HepG2 (cell line): ENCODE measurements around the gene OR4D9. TPM values are rescaled to one million over a fixed set of nuclear protein-coding genes. Genes with fewer than 3 reads are reported as not detected.

Source experiments
- BCL6 ChIP-seq: IDR thresholded peaks from 2 replicates; pipeline ENCODE4 v1.6.1; 2016; ENCODE audit warnings: missing genetic modification reagents, missing compliant biosample characterization
- BHLHE40 ChIP-seq: IDR thresholded peaks from 2 replicates; pipeline ENCODE4 v1.6.1; 2011; ENCODE audit warnings: low read length, improper control_type of control experiment
- CSRNP1 ChIP-seq: sonication (generic); formaldehyde crosslinking; IDR thresholded peaks from 2 replicates; pipeline ENCODE4 v1.8.1; 2023; ENCODE audit warnings: mild to moderate bottlenecking, missing genetic modification reagents
- DNMT3B ChIP-seq: conservative IDR thresholded peaks from 2 replicates; pipeline ENCODE4 v1.6.1; 2016; ENCODE audit warnings: missing biosample characterization, control low read depth
- E2F5 ChIP-seq: sonication (generic); formaldehyde crosslinking; conservative IDR thresholded peaks from 2 replicates; pipeline ENCODE4 v1.4.0; 2020; ENCODE audit warnings: missing genetic modification reagents
- EP300 ChIP-seq, 3 experiments: sonication (generic) in 1 of 3; formaldehyde crosslinking in 1 of 3; IDR thresholded peaks; 2 replicates each; pipeline versions ENCODE4 v1.5.1 to v1.6.1; 2011 to 2020; ENCODE audit warnings: low read depth in 2 of 3, low read length in 2 of 3, borderline replicate concordance in 1 of 3, improper control_type of control experiment in 1 of 3, mild to moderate bottlenecking in 1 of 3, missing genetic modification reagents in 1 of 3, moderate library complexity in 1 of 3
- JDP2 ChIP-seq: sonication (generic); formaldehyde crosslinking; IDR thresholded peaks from 2 replicates; pipeline ENCODE4 v1.8.1; 2022; ENCODE audit warnings: missing genetic modification reagents, borderline replicate concordance
- KDM2A ChIP-seq: sonication (generic); formaldehyde crosslinking; IDR thresholded peaks from 2 replicates; pipeline ENCODE4 v1.4.0; 2020; ENCODE audit warnings: low read depth, missing genetic modification reagents, borderline replicate concordance
- MEF2D ChIP-seq: sonication (generic); formaldehyde crosslinking; IDR thresholded peaks from 2 replicates; pipeline ENCODE4 v1.5.1; 2020; ENCODE audit warnings: mild to moderate bottlenecking, missing genetic modification reagents
- RARA ChIP-seq: IDR thresholded peaks from 2 replicates; pipeline ENCODE4 v1.6.1; 2016; ENCODE audit warnings: missing genetic modification reagents, missing compliant biosample characterization
- RXRA ChIP-seq: sonication (generic); formaldehyde crosslinking; IDR thresholded peaks from 2 replicates; pipeline ENCODE4 v1.5.1; 2020; ENCODE audit warnings: missing genetic modification reagents
- SRSF1 ChIP-seq: fragments of 200-400 bp; formaldehyde crosslinking; optimal IDR thresholded peaks from 2 replicates; pipeline ENCODE3; 2017; ENCODE audit warnings: mild to moderate bottlenecking, low read depth, low read length, moderate library complexity
- STAT5B ChIP-seq: sonication (generic); formaldehyde crosslinking; IDR thresholded peaks from 2 replicates; pipeline ENCODE4 v1.4.0; 2020; ENCODE audit warnings: missing genetic modification reagents
- TBP ChIP-seq: sonication (generic); formaldehyde crosslinking; IDR thresholded peaks from 2 replicates; pipeline ENCODE4 v1.5.0; 2020; ENCODE audit warnings: missing genetic modification reagents
- ZC3H13 ChIP-seq: sonication (generic); formaldehyde crosslinking; IDR thresholded peaks from 2 replicates; pipeline ENCODE4 v1.8.1; 2023; ENCODE audit warnings: mild to moderate bottlenecking, missing genetic modification reagents, moderate library complexity
- ZNF3 ChIP-seq: IDR thresholded peaks from 2 replicates; pipeline ENCODE4 v1.7.0; 2017; ENCODE audit warnings: inconsistent platforms
- ZNF367 ChIP-seq: sonication (generic); formaldehyde crosslinking; IDR thresholded peaks from 2 replicates; pipeline ENCODE4 v1.4.0; 2020; ENCODE audit warnings: missing genetic modification reagents, borderline replicate concordance
- ZNF644 ChIP-seq: IDR thresholded peaks from 2 replicates; pipeline ENCODE4 v1.6.1; 2016; ENCODE audit warnings: low read depth
- ZNF766 ChIP-seq: sonication (generic); formaldehyde crosslinking; IDR thresholded peaks from 2 replicates; pipeline ENCODE4 v1.5.0; 2020; ENCODE audit warnings: missing genetic modification reagents, borderline replicate concordance
- ZNF781 ChIP-seq: sonication (generic); formaldehyde crosslinking; IDR thresholded peaks from 2 replicates; pipeline ENCODE4 v1.5.1; 2020; ENCODE audit warnings: borderline replicate concordance, mild to moderate bottlenecking, missing genetic modification reagents; ENCODE audit errors: not compliant biosample characterization
- polyA plus RNA-seq, 8 experiments: library from polyadenylated mRNA; depleted of rRNA in 3 of 8; stranded (reverse) in 7 of 8; unstranded in 1 of 8; fragments of >200 nt; fragmentation: Illumina TruSeq in 4 of 8; extraction: Trizol in 4 of 8; gene quantifications; 2 replicates each; pipeline versions ENCODE4 v1.2.1 to v1.2.3, GENCODE V29; 2011 to 2016; ENCODE audit warnings: low read depth in 4 of 8, missing spikeins in 1 of 8, mixed read lengths in 1 of 8; ENCODE audit not compliant: insufficient read depth in 1 of 8
- total RNA-seq, 5 experiments: library from RNA; depleted of rRNA; stranded (reverse); fragments of >200 nt; fragmentation: Illumina TruSeq; extraction: Trizol; gene quantifications; 2 replicates each; pipeline ENCODE4 v1.2.3, GENCODE V29; 2016; ENCODE audit warnings: low read depth in 1 of 5
- TF ChIP-seq, protein P1 (sequence below): sonication (generic); formaldehyde crosslinking; conservative IDR thresholded peaks from 2 replicates; pipeline ENCODE4 v1.4.0; 2020; ENCODE audit warnings: missing genetic modification reagents
- TF ChIP-seq, protein P2 (sequence below): sonication (generic); formaldehyde crosslinking; IDR thresholded peaks from 2 replicates; pipeline ENCODE4 v1.4.0; 2020; ENCODE audit warnings: missing genetic modification reagents, mild to moderate bottlenecking, borderline replicate concordance

OR4D9 gene
- total and polyA plus RNA-seq, 2 of the 13 experiments (the other 11 are each of a cell fraction or from before 2014, with no cell fraction given) = not detected

- TF ChIP-seq ZNF367 (CRISPR knock-in tag) (no peak), KDM2A (CRISPR knock-in tag) (no peak), ZC3H13 (CRISPR knock-in tag) (no peak), RARA (CRISPR knock-in tag) (no peak), STAT5B (CRISPR knock-in tag) (no peak), TBP (CRISPR knock-in tag) (no peak), ZNF3 (CRISPR knock-in tag) (no peak), EP300 (IDR thresholded peaks at IDR 0.05; ENCODE audit: low read depth in 2 of 2, low read length in 2 of 2) (0 out of 4 replicates have a peak, but pooled peaks of 1 of the 2 experiments have one; percentile 23), EP300 (CRISPR knock-in tag; IDR thresholded peaks at IDR 0.05; ENCODE audit: borderline replicate concordance) (no peak), JDP2 (no peak), ZNF766 (CRISPR knock-in tag) (no peak), E2F5 (CRISPR knock-in tag) (no peak), BHLHE40 (no peak), ZNF781 (CRISPR knock-in tag) (no peak), BCL6 (no peak), DNMT3B (CRISPR knock-in tag) (no peak), MEF2D (CRISPR knock-in tag) (no peak), ZNF644 (CRISPR knock-in tag) (no peak), RXRA (no peak), CSRNP1 (CRISPR knock-in tag) (0 out of 2 replicates have a peak, but pooled peaks have one; percentile 51), SRSF1 (no peak)
- TF ChIP-seq, protein P1, sequence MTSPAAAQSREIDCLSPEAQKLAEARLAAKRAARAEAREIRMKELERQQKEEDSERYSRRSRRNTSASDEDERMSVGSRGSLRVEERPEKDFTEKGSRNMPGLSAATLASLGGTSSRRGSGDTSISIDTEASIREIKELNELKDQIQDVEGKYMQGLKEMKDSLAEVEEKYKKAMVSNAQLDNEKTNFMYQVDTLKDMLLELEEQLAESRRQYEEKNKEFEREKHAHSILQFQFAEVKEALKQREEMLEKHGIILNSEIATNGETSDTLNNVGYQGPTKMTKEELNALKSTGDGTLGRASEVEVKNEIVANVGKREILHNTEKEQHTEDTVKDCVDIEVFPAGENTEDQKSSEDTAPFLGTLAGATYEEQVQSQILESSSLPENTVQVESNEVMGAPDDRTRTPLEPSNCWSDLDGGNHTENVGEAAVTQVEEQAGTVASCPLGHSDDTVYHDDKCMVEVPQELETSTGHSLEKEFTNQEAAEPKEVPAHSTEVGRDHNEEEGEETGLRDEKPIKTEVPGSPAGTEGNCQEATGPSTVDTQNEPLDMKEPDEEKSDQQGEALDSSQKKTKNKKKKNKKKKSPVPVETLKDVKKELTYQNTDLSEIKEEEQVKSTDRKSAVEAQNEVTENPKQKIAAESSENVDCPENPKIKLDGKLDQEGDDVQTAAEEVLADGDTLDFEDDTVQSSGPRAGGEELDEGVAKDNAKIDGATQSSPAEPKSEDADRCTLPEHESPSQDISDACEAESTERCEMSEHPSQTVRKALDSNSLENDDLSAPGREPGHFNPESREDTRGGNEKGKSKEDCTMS = no peak
- TF ChIP-seq, protein P2, sequence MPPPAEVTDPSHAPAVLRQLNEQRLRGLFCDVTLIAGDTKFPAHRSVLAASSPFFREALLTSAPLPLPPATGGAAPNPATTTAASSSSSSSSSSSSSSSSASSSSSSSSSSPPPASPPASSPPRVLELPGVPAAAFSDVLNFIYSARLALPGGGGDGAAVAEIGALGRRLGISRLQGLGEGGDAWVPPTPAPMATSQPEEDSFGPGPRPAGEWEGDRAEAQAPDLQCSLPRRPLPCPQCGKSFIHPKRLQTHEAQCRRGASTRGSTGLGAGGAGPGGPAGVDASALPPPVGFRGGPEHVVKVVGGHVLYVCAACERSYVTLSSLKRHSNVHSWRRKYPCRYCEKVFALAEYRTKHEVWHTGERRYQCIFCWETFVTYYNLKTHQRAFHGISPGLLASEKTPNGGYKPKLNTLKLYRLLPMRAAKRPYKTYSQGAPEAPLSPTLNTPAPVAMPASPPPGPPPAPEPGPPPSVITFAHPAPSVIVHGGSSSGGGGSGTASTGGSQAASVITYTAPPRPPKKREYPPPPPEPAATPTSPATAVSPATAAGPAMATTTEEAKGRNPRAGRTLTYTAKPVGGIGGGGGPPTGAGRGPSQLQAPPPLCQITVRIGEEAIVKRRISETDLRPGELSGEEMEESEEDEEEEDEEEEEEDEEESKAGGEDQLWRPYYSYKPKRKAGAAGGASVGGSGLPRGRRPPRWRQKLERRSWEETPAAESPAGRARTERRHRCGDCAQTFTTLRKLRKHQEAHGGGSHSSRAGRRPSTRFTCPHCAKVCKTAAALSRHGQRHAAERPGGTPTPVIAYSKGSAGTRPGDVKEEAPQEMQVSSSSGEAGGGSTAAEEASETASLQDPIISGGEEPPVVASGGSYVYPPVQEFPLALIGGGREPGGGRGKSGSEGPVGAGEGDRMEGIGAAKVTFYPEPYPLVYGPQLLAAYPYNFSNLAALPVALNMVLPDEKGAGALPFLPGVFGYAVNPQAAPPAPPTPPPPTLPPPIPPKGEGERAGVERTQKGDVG (CRISPR knock-in tag) = no peak
Observed at GRCh38 chr11:59556115-59556916, 45.0 kb downstream of the OR4D9 start (continued).
